Measurements from ENCODE around the gene MRPL52.

Gene MRPL52

DNA sequence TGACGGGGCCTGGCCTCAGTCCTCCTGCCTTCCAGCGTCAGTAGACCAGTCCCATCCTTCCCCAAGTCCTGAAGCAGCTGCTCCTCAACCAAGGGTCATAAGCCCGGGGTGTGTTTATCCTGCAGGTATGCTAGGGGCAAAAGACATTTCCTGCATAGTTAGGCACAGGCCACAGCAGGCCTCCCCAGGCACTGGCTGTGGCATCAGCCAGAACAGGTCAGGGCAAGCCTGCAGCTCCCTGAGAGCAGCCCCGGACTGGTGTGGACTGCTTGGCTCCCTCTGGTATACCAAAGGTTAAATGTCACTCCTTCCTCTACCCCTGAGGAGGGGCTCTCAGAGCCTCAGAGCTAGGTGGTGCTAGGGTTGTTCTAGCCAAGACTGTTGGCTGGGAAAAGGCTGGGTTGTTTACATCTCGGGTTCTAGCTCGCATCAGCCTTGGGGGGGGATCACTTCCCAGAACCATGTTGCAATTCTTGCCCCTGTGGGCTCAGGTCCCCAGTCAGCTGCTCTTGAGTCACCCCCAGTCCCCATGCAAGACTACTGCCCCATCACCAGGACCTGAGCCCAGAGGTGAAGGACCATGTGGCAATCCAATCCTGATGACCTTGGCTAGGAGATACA, 9.6 kb downstream of the MRPL52 start:
- no peaks in the 10 kb centered on the region; the same call in 1 of the 2 replicates for H3F3A ChIP-seq (ENCODE audit: insufficient read depth)
- H3K9ac ChIP-seq (ENCODE audit: low read length), result no peak overlapping the region
- H4K20me1 ChIP-seq (ENCODE audit: low read depth, low read length), result no peaks in the 10 kb centered on the region
- no peak overlapping the region for H2AFZ ChIP-seq (ENCODE audit: low read depth, low read length, severe bottlenecking)
- no peaks in the 10 kb centered on the region for H3K79me2 ChIP-seq (ENCODE audit: insufficient read depth, low read length)
- H3K4me3 ChIP-seq (ENCODE audit: insufficient read depth, low read length, poor library complexity, severe bottlenecking), result no peak overlapping the region
- no peak overlapping the region for H3K4me2 ChIP-seq (ENCODE audit: low read depth, low read length, poor library complexity, severe bottlenecking)
- no peaks in the 10 kb centered on the region for H3K36me3 ChIP-seq (ENCODE audit: low read length)
- no peaks in the 10 kb centered on the region for H3K9me2 ChIP-seq (replicated peaks; ENCODE audit: insufficient read depth, low read length)
- H3K27ac ChIP-seq (ENCODE audit: low read depth, low read length), result no peak overlapping the region
- H3K9me3 ChIP-seq (ENCODE audit: insufficient read depth, low read length), result no peaks in the 10 kb centered on the region
- H3K27me3 ChIP-seq (ENCODE audit: low read length), result no peaks in the 10 kb centered on the region
- TF ChIP-seq, protein P1, sequence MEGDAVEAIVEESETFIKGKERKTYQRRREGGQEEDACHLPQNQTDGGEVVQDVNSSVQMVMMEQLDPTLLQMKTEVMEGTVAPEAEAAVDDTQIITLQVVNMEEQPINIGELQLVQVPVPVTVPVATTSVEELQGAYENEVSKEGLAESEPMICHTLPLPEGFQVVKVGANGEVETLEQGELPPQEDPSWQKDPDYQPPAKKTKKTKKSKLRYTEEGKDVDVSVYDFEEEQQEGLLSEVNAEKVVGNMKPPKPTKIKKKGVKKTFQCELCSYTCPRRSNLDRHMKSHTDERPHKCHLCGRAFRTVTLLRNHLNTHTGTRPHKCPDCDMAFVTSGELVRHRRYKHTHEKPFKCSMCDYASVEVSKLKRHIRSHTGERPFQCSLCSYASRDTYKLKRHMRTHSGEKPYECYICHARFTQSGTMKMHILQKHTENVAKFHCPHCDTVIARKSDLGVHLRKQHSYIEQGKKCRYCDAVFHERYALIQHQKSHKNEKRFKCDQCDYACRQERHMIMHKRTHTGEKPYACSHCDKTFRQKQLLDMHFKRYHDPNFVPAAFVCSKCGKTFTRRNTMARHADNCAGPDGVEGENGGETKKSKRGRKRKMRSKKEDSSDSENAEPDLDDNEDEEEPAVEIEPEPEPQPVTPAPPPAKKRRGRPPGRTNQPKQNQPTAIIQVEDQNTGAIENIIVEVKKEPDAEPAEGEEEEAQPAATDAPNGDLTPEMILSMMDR (IDR thresholded peaks at IDR 0.05; ENCODE audit: insufficient read depth, low read length, poor library complexity, severe bottlenecking), result no peak
- TF ChIP-seq EZH2phosphoT487 (conservative IDR thresholded peaks at IDR 0.05; ENCODE audit: low read length), result no peak

DNA sequence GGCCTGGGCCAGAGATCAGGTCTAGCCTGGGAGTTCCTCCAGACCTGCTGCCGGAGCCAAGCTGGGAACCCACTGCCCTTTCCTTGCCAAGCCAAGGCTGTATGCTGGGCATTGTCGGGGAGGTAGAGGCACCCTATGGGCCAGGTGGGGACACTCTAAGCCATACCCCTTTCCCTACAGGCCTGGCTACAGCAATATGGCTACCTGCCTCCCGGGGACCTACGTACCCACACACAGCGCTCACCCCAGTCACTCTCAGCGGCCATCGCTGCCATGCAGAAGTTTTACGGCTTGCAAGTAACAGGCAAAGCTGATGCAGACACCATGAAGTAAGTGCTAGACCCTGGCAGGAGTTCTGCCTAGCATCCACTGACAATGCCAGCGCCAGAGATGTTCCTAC, 11.6 kb downstream of the MRPL52 start:
- no peaks in the 10 kb centered on the region for H3F3A ChIP-seq (ENCODE audit: insufficient read depth)
- H4K20me1 ChIP-seq (ENCODE audit: low read depth, low read length), result no peaks in the 10 kb centered on the region
- H3K9me3 ChIP-seq (ENCODE audit: insufficient read depth, low read length), result no peaks in the 10 kb centered on the region
- no peak overlapping the region for H3K9ac ChIP-seq (ENCODE audit: low read length)
- H3K4me3 ChIP-seq (ENCODE audit: insufficient read depth, low read length, poor library complexity, severe bottlenecking), result no peak overlapping the region
- no peaks in the 10 kb centered on the region for H3K9me2 ChIP-seq (replicated peaks; ENCODE audit: insufficient read depth, low read length)
- no peak overlapping the region for H3K4me2 ChIP-seq (ENCODE audit: low read depth, low read length, poor library complexity, severe bottlenecking)
- H3K79me2 ChIP-seq (ENCODE audit: insufficient read depth, low read length), result no peaks in the 10 kb centered on the region
- H3K27ac ChIP-seq (ENCODE audit: low read depth, low read length), result no peak overlapping the region
- no peak for TF ChIP-seq EZH2phosphoT487 (conservative IDR thresholded peaks at IDR 0.05; ENCODE audit: low read length)
- TF ChIP-seq, protein P1 (IDR thresholded peaks at IDR 0.05; ENCODE audit: insufficient read depth, low read length, poor library complexity, severe bottlenecking), result no peak
- no peak overlapping the region for H2AFZ ChIP-seq (ENCODE audit: low read depth, low read length, severe bottlenecking)
- no peaks in the 10 kb centered on the region for H3K27me3 ChIP-seq (ENCODE audit: low read length)
- H3K36me3 ChIP-seq (ENCODE audit: low read length), result no peaks in the 10 kb centered on the region

DNA sequence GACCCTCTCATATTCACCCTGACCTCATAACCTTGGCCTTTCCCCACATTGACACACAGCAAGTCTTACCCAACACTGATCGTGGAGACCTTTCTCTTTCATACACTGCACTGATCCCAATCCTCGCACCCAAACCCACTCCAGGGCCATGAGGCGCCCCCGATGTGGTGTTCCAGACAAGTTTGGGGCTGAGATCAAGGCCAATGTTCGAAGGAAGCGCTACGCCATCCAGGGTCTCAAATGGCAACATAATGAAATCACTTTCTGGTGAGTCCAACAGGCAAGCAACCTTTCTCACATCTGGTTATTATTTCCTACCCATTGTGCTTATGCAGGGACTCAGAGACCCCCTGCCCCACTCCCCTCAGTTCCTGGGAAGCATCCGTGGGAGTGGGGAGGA, 12.1 kb downstream of the MRPL52 start:
- no peaks in the 10 kb centered on the region for H3F3A ChIP-seq (ENCODE audit: insufficient read depth)
- no peak overlapping the region for H3K9ac ChIP-seq (ENCODE audit: low read length)
- H3K9me3 ChIP-seq (ENCODE audit: insufficient read depth, low read length), result no peaks in the 10 kb centered on the region
- no peak overlapping the region for H3K27ac ChIP-seq (ENCODE audit: low read depth, low read length)
- no peaks in the 10 kb centered on the region for H3K79me2 ChIP-seq (ENCODE audit: insufficient read depth, low read length)
- TF ChIP-seq, protein P1 (IDR thresholded peaks at IDR 0.05; ENCODE audit: insufficient read depth, low read length, poor library complexity, severe bottlenecking), result no peak
- TF ChIP-seq EZH2phosphoT487 (conservative IDR thresholded peaks at IDR 0.05; ENCODE audit: low read length), result no peak
- H4K20me1 ChIP-seq (ENCODE audit: low read depth, low read length), result no peaks in the 10 kb centered on the region
- no peak overlapping the region for H3K4me3 ChIP-seq (ENCODE audit: insufficient read depth, low read length, poor library complexity, severe bottlenecking)
- no peaks in the 10 kb centered on the region for H3K36me3 ChIP-seq (ENCODE audit: low read length)
- H3K27me3 ChIP-seq (ENCODE audit: low read length), result no peaks in the 10 kb centered on the region
- H3K4me2 ChIP-seq (ENCODE audit: low read depth, low read length, poor library complexity, severe bottlenecking), result no peak overlapping the region
- H3K9me2 ChIP-seq (replicated peaks; ENCODE audit: insufficient read depth, low read length), result no peaks in the 10 kb centered on the region
- no peak overlapping the region for H2AFZ ChIP-seq (ENCODE audit: low read depth, low read length, severe bottlenecking)

Measured in SU-DHL-6 (cell line).